HepG2 (cell line): ENCODE results near the gene RPTOR. TPM values are rescaled to one million over a fixed set of nuclear protein-coding genes. Genes with fewer than 3 reads are reported as not detected.

Experiments
- ATAC-seq: fragments of 200-7000 bp; cut with Tn5 transposase; 3 replicates; pipeline ENCODE4 v1.9.1; 2020; ENCODE audit warnings: mild to moderate bottlenecking, moderate library complexity
- BruUV-seq: library from RNA; stranded (reverse); fragments of 400-500 nt; replicated peaks from 2 replicates; lab custom pipeline; 2021; lab: Mats Ljungman, UMichigan
- CTCF ChIA-PET: fragments of 300-600 bp; formaldehyde crosslinking; extraction: SDS; loops from one replicate; lab custom pipeline; 2021; ENCODE audit warnings: low total read pairs, inconsistent platforms, low intra/inter-chr PET ratio; lab: Yijun Ruan, JAX
- POLR2A ChIA-PET: fragments of 350-600 bp; sonication (Branson Sonifier 250); formaldehyde crosslinking; loops from one replicate; lab custom pipeline; 2020; ENCODE audit warnings: antibody characterized with exemption, inconsistent platforms; lab: Yijun Ruan, JAX
- DNase-seq: peaks from one replicate; pipeline ENCODE4 v3.0.0-alpha.2; 2015; ENCODE audit warnings: low spot score
- FAIRE-seq: peaks from 3 replicates; lab custom pipeline; 2011; peaks lifted over from hg19 to GRCh38; lab: Jason Lieb, UNC
- H2AFZ ChIP-seq: one replicate; pipeline ENCODE4 v1.6.1; 2011; ENCODE audit warnings: low read length, inconsistent platforms
- H3K27ac ChIP-seq: fragments of 300-600 bp; 3 replicates; pipeline ENCODE4 v1.8.0; 2011; ENCODE audit warnings: mixed run types, mild to moderate bottlenecking, mixed read lengths, low read length, inconsistent platforms; ENCODE audit not compliant: insufficient read depth; ENCODE audit errors: extremely low read length
- H3K27me3 ChIP-seq, 2 experiments: fragments of 200-600 bp in 1 of 2; 2 replicates in 1 of 2; 3 replicates in 1 of 2; pipeline versions ENCODE4 v1.6.0 to v1.8.0; 2011; ENCODE audit warnings: low read length in 2 of 2, mild to moderate bottlenecking in 2 of 2, moderate library complexity in 2 of 2, inconsistent platforms in 1 of 2; ENCODE audit not compliant: insufficient read depth in 2 of 2, control insufficient read depth in 1 of 2
- H3K36me3 ChIP-seq, 2 experiments: fragments of 200-600 bp in 1 of 2; replicated peaks in 1 of 2; 2 replicates in 1 of 2; 3 replicates in 1 of 2; pipeline versions ENCODE4 v1.5.1 to v1.8.0; 2011; ENCODE audit warnings: low read length in 2 of 2, inconsistent platforms in 1 of 2; ENCODE audit not compliant: insufficient read depth in 2 of 2, control insufficient read depth in 1 of 2
- H3K4me1 ChIP-seq: 2 replicates; pipeline ENCODE4 v1.5.1; 2012; ENCODE audit warnings: low read length, inconsistent platforms; ENCODE audit not compliant: insufficient read depth
- H3K4me2 ChIP-seq: 2 replicates; pipeline ENCODE4 v1.6.0; 2011; ENCODE audit warnings: low read depth, low read length, inconsistent platforms
- H3K4me3 ChIP-seq, 3 experiments: fragments of 200-600 bp in 1 of 3; sonication (generic), shearing (Covaris generic) in 1 of 3; replicated peaks in 1 of 3; 2 replicates each; pipeline ENCODE4 v1.5.1; 2011 to 2016; ENCODE audit warnings: low read length in 3 of 3, inconsistent platforms in 2 of 3, low read depth in 2 of 3, mild to moderate bottlenecking in 2 of 3, control low read depth in 1 of 3, mixed read lengths in 1 of 3; ENCODE audit not compliant: insufficient read depth in 1 of 3
- H3K79me2 ChIP-seq: one replicate; pipeline ENCODE4 v1.6.1; 2011; ENCODE audit warnings: low read length, inconsistent platforms; ENCODE audit not compliant: insufficient read depth
- H3K9ac ChIP-seq: 2 replicates; pipeline ENCODE4 v1.6.0; 2011; ENCODE audit warnings: mild to moderate bottlenecking, low read depth, low read length, inconsistent platforms; ENCODE audit not compliant: insufficient read depth
- H3K9me3 ChIP-seq: 2 replicates; pipeline ENCODE4 v1.5.1; 2012; ENCODE audit warnings: mild to moderate bottlenecking, low read length
- H4K20me1 ChIP-seq: 2 replicates; pipeline ENCODE4 v1.6.0; 2011; ENCODE audit warnings: inconsistent platforms, mild to moderate bottlenecking, low read length, moderate library complexity; ENCODE audit not compliant: insufficient read depth
- CREB1 ChIP-seq, 2 experiments: fragments of 450-650 bp in 1 of 2; IDR thresholded peaks; 2 replicates each; pipeline ENCODE4 v1.6.1; 2016 to 2017; ENCODE audit warnings: control low read depth in 1 of 2, mild to moderate bottlenecking in 1 of 2, missing compliant biosample characterization in 1 of 2, missing genetic modification characterization in 1 of 2
- MAFF ChIP-seq: IDR thresholded peaks from 2 replicates; pipeline ENCODE4 v1.6.1; 2011; ENCODE audit warnings: low read depth, low read length, improper control_type of control experiment
- MBD4 ChIP-seq: IDR thresholded peaks from 2 replicates; pipeline ENCODE4 v1.6.1; 2012; ENCODE audit warnings: low read length, inconsistent platforms, borderline replicate concordance
- PAF1 ChIP-seq: IDR thresholded peaks from 2 replicates; pipeline ENCODE4 v1.6.1; 2016; ENCODE audit warnings: missing genetic modification reagents, missing compliant biosample characterization
- PPARG ChIP-seq: conservative IDR thresholded peaks from 2 replicates; pipeline ENCODE4 v1.6.1; 2016; ENCODE audit warnings: missing biosample characterization, missing genetic modification reagents
- U2AF1 ChIP-seq: fragments of 200-400 bp; formaldehyde crosslinking; optimal IDR thresholded peaks from 2 replicates; pipeline ENCODE3; 2017; ENCODE audit warnings: mild to moderate bottlenecking, low read depth, low read length
- WGBS: methylation state at CpG from one replicate; pipeline ENCODE4 v1.1.6; 2017; ENCODE audit warnings: low lambda C conversion rate; 5-methylcytosine and 5-hydroxymethylcytosine counted together
- in situ Hi-C: cut with HindIII; loops from 2 replicates; pipeline ENCODE4 v1.10.0; 2017; ENCODE audit warnings: low pct_unique_long_range_greater_than_20kb; ENCODE audit not compliant: extremely low pct_ligation_motif_present
- intact Hi-C: fragments of 100-400 bp; cut with micrococcal nuclease; formaldehyde crosslinking; loops from one replicate; pipeline ENCODE4 v1.10.0; 2022; ENCODE audit not compliant: unreplicated experiment
- polyA plus RNA-seq, 8 experiments: library from polyadenylated mRNA; depleted of rRNA in 3 of 8; stranded (reverse) in 7 of 8; unstranded in 1 of 8; fragments of >200 nt; fragmentation: Illumina TruSeq in 4 of 8; extraction: Trizol in 4 of 8; gene quantifications; 2 replicates each; pipeline versions ENCODE4 v1.2.1 to v1.2.3, GENCODE V29; 2011 to 2016; ENCODE audit warnings: low read depth in 4 of 8, missing spikeins in 1 of 8, mixed read lengths in 1 of 8; ENCODE audit not compliant: insufficient read depth in 1 of 8
- total RNA-seq, 5 experiments: library from RNA; depleted of rRNA; stranded (reverse); fragments of >200 nt; fragmentation: Illumina TruSeq; extraction: Trizol; gene quantifications; 2 replicates each; pipeline ENCODE4 v1.2.3, GENCODE V29; 2016; ENCODE audit warnings: low read depth in 1 of 5
- TF ChIP-seq, protein P1 (sequence below): IDR thresholded peaks from 2 replicates; pipeline ENCODE4 v1.6.1; 2016; ENCODE audit warnings: missing compliant biosample characterization, missing genetic modification reagents, borderline replicate concordance

Gene RPTOR
- total and polyA plus RNA-seq, 2 of the 13 experiments (the other 11 are each of a cell fraction or from before 2014, with no cell fraction given) = 6.6 to 25.3 TPM

DNA sequence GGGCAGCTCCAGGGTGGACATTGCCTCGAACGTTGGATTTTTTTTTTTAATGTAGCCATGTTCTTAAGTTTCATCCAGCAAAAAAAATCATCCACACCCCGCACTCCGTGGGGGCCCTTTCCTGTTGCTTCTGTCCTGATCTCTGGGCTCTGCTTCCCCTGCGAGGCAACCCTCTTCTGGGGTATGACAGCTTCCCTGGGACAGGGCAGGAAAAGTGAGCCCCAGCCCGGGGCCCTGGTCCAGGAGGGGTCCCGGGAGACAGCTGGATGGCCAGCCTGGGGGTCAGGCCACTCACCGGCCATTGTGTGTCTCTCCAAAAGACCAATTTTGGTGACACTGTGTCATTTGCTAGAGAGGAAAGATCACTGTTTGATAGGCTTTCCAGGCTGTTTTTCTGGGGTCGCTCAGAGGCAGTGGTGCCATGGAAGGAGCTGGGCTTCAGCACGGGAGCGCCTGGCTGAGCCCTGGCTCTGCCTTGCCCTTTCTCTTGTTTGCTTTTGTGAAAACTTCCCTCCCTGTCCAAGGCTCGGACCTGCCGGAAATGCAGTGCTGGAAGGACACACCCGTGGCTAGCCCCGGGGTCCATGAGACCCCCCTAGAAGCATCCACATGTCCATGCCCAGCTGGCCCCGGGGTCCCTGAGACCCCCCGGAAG lies 406.0 kb downstream of the RPTOR start:
- no peak for DNase-seq
- CTCF ChIA-PET = no interaction called here
- in situ Hi-C loops (no loop called here), intact Hi-C loops (no loop called here)
- TF ChIP-seq MBD4 (no peak), PAF1 (CRISPR knock-in tag) (no peak), MAFF (no peak), U2AF1 (no peak), CREB1 (IDR thresholded peaks at IDR 0.05) (no peak), CREB1 (CRISPR knock-in tag; IDR thresholded peaks at IDR 0.05) (no peak), PPARG (CRISPR knock-in tag) (no peak)
- TF ChIP-seq, protein P1, sequence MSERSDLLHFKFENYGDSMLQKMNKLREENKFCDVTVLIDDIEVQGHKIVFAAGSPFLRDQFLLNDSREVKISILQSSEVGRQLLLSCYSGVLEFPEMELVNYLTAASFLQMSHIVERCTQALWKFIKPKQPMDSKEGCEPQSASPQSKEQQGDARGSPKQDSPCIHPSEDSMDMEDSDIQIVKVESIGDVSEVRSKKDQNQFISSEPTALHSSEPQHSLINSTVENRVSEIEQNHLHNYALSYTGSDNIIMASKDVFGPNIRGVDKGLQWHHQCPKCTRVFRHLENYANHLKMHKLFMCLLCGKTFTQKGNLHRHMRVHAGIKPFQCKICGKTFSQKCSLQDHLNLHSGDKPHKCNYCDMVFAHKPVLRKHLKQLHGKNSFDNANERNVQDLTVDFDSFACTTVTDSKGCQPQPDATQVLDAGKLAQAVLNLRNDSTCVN (CRISPR knock-in tag) = no peak
- H3K27me3 ChIP-seq = no peaks in the 10 kb centered on the region
- no peaks in the 10 kb centered on the region for H3K4me1 ChIP-seq
- ATAC-seq = no peak
- no peak overlapping the region for H3K27ac ChIP-seq
- no peaks in the 10 kb centered on the region for H4K20me1 ChIP-seq
- BruUV-seq = no TSS peak
- H3K79me2 ChIP-seq = no peaks in the 10 kb centered on the region
- 96% methylated on average over 15 of the region's 17 CpGs for WGBS
- no peak overlapping the region for H2AFZ ChIP-seq
- no peak for FAIRE-seq
- H3K4me3 ChIP-seq = no peak overlapping the region
- H3K9me3 ChIP-seq = no peaks in the 10 kb centered on the region
- H3K9ac ChIP-seq = no peak overlapping the region
- POLR2A ChIA-PET = no interaction called here
- no peak overlapping the region for H3K4me2 ChIP-seq
- H3K36me3 ChIP-seq = peaks cover 25 to 44% of the 10 kb centered on the region in 2 experiments; a peak in 4 of 5 replicates
